Superior temporal gyrus (tissue), 1 donor: Measurements from ENCODE around the gene TMSB15A.
"Not testable (repeated sequence)": the region's sequence is repeated elsewhere in the genome, so short reads cannot be mapped to it uniquely, and the experiment has no call there.

ENCODE experiments used
- DNase-seq: peaks from one replicate; pipeline ENCODE4 v3.0.0-alpha.2; 2016; ENCODE audit errors: extremely low spot score

TMSB15A gene

DNA sequence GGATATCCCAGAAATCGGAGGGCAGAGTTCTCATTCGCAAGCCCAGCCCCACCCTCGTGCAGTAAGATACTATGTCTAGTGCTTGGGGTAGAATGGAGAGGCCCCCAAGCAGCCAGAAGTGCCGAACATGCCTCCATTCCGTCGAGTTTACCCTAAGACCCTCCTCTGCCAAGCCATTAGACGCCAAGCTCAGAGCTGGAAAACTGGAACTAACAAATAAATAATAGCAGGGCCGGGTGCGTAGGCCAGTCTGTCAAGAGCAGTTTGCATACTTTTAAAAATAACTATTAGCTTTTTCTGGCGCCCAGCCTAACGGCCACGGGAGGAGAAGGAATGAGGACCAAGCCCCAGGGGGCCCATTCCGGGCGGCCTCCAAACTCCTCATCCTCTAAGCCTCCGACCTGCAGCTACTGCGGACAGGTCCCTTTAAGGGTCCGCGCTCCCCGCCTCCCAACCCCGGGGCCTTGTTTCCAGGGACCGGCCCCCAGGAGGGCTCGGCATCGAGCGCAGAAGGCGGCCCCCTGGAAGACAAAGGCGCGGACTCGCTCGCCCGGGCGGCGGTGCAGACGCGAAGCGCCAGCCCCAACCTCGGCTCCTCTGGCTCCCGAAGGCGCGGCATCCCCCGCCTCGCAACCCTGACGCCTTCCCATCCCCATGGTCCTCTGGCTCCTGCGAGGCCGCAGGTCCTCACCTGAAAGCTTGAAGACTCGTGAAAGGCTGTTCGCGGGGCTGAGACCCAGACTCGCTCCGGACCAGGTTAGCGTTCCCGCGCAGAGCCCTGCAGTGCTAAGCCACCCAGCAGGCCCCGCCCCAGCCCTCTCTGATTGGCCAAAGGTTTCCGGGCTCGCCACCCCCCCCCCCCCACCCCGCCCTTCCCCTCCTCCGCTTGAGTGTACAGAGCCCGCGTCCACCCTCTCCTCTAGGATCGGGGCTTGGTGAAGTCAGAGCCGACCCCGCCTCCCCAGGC, at the start of gene TMSB15A:
Gene TMSB15A, minus strand, starts transcription at position 765 of the 967 bp plus-strand sequence.
- peak; percentile 14 for DNase-seq

DNA sequence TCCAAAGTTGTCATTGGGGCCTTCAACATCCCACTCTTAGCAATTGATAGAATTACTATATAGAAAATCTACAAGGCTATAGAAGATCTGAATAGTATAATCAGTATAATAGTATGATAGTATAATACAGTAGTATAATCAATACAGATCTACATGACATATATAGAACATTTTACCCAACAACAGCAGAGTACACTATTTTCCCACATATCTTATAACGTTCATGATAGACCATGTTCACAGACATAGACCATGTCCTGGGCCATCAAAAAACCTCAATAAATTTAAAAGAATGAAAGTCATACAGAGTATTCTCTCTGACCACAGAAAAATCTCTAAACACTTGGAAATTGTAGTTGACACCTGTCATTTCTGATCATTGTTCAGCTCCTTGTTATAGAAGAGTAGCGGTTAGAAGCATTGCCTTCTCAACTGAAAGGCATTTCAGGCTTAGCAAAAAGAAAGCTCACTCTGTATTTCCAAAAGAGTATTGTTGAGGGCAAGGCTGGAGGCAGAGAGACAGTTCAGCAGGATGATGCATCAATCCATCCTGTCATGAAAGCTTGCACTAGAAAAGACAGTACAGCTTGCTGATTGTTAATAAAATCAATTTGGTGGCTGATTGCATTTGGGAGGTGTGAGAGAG, 44.0 kb upstream of the TMSB15A start:
- DNase-seq: no peak

DNA sequence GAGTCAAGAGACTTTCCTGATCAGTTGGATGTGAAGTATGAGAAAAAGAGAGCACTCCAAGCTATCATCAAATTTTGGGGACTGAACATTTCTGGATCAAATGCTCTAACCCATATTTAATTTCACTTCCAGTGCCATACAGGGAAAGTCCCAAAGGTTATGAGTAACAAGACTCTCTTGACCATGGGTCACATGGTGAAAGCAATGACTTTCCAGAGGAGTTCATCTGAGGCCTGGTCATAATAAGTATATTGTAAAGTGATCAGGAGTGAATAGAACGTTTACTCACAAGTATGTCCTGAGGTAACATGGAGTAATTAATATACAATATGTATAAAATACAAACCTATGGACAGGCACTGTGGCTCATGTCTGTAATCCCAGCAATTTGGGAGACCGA, 42.1 kb upstream of the TMSB15A start:
- no peak for DNase-seq

DNA sequence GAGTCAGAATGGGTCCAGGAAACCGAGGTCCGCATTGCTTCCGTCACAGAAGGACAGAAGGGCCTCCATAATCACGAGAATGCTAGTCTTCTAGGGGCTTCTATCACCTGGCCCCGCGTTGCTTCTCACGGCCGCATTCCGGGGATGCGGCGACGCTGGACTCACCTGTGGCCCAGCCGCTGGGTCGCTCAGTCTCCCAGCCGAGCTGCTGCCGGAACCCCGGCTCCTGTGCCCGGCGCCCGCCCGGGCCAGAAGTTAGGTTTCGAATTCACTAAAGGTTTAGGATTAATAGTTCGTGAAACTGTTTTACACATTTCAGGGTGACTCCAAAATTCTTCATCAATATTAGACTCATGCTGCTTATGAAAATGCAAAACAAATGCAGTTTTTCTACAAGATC, 31.7 kb upstream of the TMSB15A start:
- no peak for DNase-seq

DNA sequence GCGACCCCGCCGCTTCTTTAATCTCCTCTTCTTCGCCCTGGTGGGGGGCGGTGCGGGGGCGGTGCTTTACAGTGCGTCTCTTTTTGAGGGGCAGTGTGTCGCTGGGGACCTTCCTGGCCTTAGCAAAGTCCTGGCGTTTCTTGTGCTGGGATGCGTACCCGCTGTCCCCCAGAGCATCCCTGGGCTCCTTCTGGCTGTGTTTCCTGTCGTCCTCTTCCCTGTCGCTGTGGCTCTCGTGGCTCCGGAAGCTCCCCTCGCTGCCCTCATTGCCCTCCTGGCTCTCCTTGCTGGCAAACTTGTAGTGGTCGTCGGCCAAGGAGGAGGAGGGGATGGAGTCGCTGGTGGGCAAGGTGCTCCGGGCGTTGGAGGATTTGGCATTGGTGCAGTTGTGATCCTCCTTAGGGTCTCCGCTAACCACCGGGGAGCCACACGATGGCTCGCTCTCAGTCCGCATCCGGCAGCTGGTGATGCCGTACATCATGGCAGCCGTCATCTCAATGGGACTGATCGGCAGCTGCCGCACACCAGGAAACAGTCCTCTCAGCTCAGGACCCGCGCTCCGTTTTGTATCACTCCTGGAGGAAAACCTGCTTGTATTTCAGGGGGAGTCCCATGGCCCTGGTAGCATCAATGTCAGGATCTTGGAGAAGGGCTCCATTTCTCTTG, 30.4 kb upstream of the TMSB15A start:
- no peak for DNase-seq

DNA sequence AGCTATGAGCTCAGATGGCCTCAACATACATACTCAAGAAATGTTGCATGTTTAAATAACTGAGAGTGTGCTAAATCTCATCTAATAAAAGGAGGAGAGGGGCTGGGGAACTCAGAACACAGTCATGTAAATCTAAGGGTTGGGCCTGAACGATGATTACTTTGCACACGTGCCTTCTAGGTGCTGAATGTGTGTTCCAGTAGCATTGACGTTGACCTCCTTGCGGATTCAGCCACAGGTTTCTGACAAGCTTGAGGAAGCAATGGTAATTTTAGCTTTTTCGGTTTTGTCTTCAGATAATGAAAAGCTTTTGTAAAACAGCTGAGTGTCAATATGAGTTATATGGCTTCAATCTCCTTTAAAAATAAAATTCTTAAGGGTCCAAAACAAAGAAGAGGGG, 29.6 kb upstream of the TMSB15A start:
- DNase-seq: not testable (repeated sequence)

DNA sequence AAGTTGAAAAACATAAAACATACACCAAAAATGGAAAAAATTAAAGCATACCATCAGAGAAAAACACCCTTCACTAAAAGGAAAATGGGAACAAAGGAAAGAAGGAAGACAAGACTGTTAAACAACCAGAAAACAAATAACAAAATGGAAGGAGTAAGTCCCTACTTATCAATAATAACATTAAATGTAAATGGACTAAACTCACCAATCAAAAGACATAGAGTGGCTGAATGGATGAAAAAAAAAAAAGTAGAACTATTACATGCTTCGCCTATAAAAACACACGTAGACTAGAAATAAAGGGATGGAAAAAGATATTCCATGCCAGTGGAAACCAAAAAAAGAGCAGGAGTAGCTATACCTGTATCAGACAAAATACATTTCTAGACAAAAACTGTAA, 19.4 kb upstream of the TMSB15A start:
- no peak for DNase-seq

DNA sequence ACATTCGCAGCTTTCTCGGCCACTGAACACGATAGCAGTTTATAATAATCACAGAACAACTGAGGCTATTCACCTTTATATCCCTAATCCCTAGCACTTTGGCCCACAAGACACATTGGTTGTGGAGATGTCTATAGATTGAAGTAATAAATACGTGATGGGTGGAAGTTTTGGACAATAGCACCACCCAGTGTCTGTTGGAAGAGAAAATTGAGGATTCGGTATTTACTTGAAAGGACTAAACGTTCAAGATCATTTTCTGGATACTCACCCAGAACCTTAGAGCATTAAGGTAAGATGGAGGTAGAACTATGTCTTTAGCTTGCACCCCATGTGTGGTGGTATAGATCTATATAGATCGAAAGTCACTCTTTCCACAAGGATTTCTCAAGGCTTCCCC, 787 bp upstream of the TMSB15A start:
- peak; percentile 32 for DNase-seq

DNA sequence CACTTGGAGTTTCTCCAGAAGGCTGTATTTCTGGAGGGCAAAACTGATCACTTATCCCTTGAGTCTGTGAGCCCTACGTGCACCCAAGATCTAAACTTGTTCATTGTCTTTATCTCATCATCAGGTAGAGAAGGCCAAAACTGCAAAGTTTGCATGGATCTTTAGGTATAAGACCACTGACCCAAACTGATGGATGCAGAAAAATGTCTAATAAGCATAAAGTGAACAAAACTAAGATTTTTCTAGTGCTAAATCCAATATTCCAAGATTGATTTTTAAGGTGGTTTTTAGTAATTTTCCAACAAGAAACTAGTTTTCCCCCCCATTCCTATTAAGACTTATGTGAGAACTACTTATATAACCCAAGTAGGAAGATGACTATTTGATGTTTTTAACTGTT, 2.0 kb downstream of the TMSB15A start:
- no peak for DNase-seq

DNA sequence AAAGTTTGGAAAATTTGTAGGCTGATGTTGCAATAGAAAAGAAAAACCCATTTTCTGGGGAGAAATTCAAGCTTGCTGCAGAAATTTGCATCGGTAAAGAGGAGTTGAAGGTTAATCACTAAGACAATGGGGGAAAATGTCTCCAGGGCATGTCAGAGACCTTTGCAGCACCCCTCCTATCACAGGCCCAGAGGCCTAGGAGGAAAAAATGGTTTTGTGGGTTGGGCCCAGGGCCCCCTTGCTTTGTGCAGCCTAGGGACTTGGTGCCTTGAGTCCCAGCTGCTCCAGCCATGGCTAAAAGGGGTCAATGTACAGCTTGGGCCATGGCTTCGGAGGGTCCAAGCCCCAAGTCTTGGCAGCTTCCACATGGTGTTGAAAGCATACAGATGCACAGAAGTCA, 17.8 kb downstream of the TMSB15A start:
- DNase-seq: no peak

DNA sequence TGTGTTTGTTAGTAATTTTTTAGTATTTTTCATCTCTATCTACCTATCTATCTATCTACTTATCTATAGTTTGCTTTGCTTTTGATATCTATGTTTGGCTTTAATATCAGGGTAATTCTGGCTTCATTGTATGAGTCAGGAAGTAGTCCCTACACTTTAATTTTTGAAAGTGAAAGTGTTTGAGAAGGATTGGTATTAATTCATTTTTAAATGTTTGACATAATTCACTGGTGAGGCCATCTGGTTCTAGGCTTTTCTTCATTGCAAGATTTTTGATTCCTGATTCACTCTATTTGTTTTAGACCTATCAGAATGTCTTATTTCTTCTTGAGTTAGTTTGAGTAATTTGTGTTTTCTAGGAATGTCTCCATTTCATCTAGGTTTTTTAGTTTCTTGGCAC, 24.8 kb downstream of the TMSB15A start:
- no peak for DNase-seq

DNA sequence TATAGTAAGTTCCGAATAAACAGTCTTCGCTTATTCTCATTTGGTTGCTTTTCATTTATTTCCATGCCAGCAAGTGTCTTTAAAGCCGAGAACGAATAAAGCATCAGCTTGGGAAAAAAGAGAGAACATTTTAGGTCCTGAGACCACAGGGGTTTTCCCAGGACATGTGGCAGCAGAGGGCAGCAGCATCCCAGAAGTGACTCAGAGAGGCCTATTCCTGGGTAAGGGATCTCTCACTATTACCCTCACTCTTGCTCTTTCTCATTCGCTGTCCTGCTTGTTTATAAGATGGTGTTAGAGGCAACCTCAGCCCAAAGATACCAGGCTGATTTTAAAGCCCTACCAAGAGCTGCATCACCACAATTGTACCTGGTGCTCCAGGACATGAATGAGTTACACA, 37.8 kb downstream of the TMSB15A start:
- not testable (repeated sequence) for DNase-seq

DNA sequence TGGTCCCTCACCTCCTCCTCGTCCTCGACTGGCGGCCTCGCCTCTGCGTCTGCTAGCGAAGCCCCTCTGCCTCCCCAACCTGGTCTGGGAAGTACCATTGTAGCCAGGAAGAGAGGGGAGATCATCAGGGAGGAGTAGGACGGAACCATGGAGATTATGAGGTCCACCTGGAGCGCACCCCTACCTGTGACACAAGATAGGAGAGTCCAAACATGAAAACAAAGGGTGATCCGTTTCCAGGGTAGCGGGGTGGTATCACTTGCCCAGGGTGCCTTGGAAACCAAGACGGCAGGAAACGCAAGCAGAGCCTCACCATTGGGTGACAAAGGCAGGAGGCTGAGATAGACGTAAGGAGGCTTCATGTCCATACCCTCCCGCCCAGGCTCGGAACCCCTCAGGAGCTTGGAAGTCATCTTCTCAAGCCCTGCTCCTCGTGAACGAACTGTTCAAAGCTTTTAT, 44.7 kb downstream of the TMSB15A start, which contains the start of gene TCP11X2:
Gene TCP11X2, minus strand, starts transcription at position 51 of the 459 bp plus-strand sequence.
- DNase-seq: not testable (repeated sequence)

DNA sequence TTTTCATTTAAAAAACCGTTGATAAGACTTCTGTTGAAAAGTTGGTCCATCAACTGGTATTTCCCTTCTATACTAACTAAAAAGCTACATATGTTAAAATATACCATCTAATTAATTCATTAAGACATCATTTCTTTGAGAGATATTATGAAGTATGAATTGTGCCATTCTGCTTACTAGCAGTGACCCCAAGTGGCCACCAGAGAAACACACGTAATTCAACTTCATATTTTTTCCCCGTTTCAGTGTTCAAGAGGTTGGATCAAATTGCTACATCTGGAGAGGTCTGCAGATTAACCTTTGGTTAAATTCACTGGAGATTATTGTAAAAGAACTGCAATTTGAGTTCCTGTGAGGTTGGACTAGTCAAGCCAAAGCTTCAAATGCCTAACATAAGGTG, 46.3 kb downstream of the TMSB15A start:
- not testable (repeated sequence) for DNase-seq
